Esophagus (tissue), 2 donors: ENCODE measurements around the gene BTBD7. TPM values are rescaled to one million over a fixed set of nuclear protein-coding genes. Genes with fewer than 3 reads are reported as not detected.

Experiments used
- H3K27ac ChIP-seq, 2 donors: one replicate each; pipeline ENCODE4 v1.5.1; 2013; ENCODE audit warnings: low read depth in 2 of 2, mild to moderate bottlenecking in 2 of 2, inconsistent platforms in 1 of 2, low read length in 1 of 2, moderate library complexity in 1 of 2
- H3K27me3 ChIP-seq, 2 donors: one replicate each; pipeline ENCODE4 v1.6.1; 2013; ENCODE audit warnings: low read length in 2 of 2, control low read depth in 1 of 2, mild to moderate bottlenecking in 1 of 2; ENCODE audit not compliant: insufficient read depth in 2 of 2, control insufficient read depth in 1 of 2
- H3K36me3 ChIP-seq, 2 donors: one replicate each; pipeline ENCODE4 v1.6.1; 2013; ENCODE audit warnings: low read length in 1 of 2; ENCODE audit not compliant: control insufficient read depth in 2 of 2, insufficient read depth in 2 of 2
- H3K4me1 ChIP-seq, 2 donors: one replicate each; pipeline ENCODE4 v1.6.1; 2013; ENCODE audit warnings: low read length in 1 of 2; ENCODE audit not compliant: control insufficient read depth in 2 of 2, insufficient read depth in 2 of 2
- H3K4me3 ChIP-seq, 2 donors: one replicate each; pipeline ENCODE4 v1.5.1; 2013; ENCODE audit warnings: low read length in 2 of 2, mild to moderate bottlenecking in 2 of 2, low read depth in 1 of 2, moderate library complexity in 1 of 2
- H3K9me3 ChIP-seq, 2 donors: one replicate each; pipeline ENCODE4 v1.6.1; 2013; ENCODE audit warnings: mild to moderate bottlenecking in 2 of 2, low read depth in 1 of 2, low read length in 1 of 2, moderate library complexity in 1 of 2; ENCODE audit not compliant: control insufficient read depth in 2 of 2, insufficient read depth in 1 of 2
- WGBS, 2 donors: extraction: QIAGEN DNeasy Blood & Tissue Kit; methylation state at CpG; one replicate each; pipeline ENCODE4 v1.1.7; 2013; 5-methylcytosine and 5-hydroxymethylcytosine counted together
- polyA plus RNA-seq, 2 donors: library from polyadenylated mRNA; stranded (reverse); fragments of 200-250 nt; gene quantifications; one replicate each; pipeline ENCODE4 v1.2.3, GENCODE V29; 2013
- donor health status: healthy with polysubstance abuse.
- donor health status: Bipolar disorder and iron deficiency.

The BTBD7 gene
- polyA plus RNA-seq, 2 donors = 7.7 to 10.7 TPM

GRCh38 chr14:93306812-93307211 is 26.0 kb downstream of the BTBD7 start:
- no peaks in the 10 kb centered on the region for H3K36me3 ChIP-seq
- H3K4me1 ChIP-seq = no peaks in the 10 kb centered on the region
- no peak overlapping the region for H3K4me3 ChIP-seq
- H3K27me3 ChIP-seq = no peaks in the 10 kb centered on the region
- no peaks in the 10 kb centered on the region for H3K9me3 ChIP-seq
- H3K27ac ChIP-seq = no peak overlapping the region

- peak overlapping the region in 1 of 2 donors; percentile 41 for H3K27ac ChIP-seq
- WGBS, 2 donors = 74 to 80% methylated on average over 6 of the region's 6 CpGs
Measured at GRCh38 chr14:93305725-93306418, 27.0 kb downstream of the BTBD7 start.

GRCh38 chr14:93304771-93305170 is 28.1 kb downstream of the BTBD7 start:
- no peaks in the 10 kb centered on the region for H3K27me3 ChIP-seq
- H3K36me3 ChIP-seq = no peaks in the 10 kb centered on the region
- no peak overlapping the region for H3K4me3 ChIP-seq
- no peak overlapping the region for H3K27ac ChIP-seq
- H3K4me1 ChIP-seq = no peaks in the 10 kb centered on the region
- no peaks in the 10 kb centered on the region for H3K9me3 ChIP-seq
- WGBS, 2 donors = 94 to 95% methylated on average over 1 of the region's 1 CpG

More at GRCh38 chr14:93305725-93306418, 27.0 kb downstream of the BTBD7 start:
- Histone ChIP-seq H3K9me3 (no peaks in the 10 kb centered on the region), H3K4me1 (no peaks in the 10 kb centered on the region), H3K27me3 (no peaks in the 10 kb centered on the region), H3K36me3 (no peaks in the 10 kb centered on the region), H3K4me3 (no peak overlapping the region)

- WGBS, 2 donors = 65 to 70% methylated on average over 3 of the region's 3 CpGs
- H3K27me3 ChIP-seq = no peaks in the 10 kb centered on the region
- no peaks in the 10 kb centered on the region for H3K9me3 ChIP-seq
- no peaks in the 10 kb centered on the region for H3K4me1 ChIP-seq
- H3K4me3 ChIP-seq = no peak overlapping the region
- H3K27ac ChIP-seq = no peak overlapping the region
- H3K36me3 ChIP-seq = no peaks in the 10 kb centered on the region
Measured at GRCh38 chr14:93303659-93304058, 29.2 kb downstream of the BTBD7 start.

GRCh38 chr14:93302688-93303581 is 29.9 kb downstream of the BTBD7 start:
- no peaks in the 10 kb centered on the region for H3K4me1 ChIP-seq
- no peaks in the 10 kb centered on the region for H3K27me3 ChIP-seq
- H3K4me3 ChIP-seq = no peak overlapping the region
- H3K36me3 ChIP-seq = no peaks in the 10 kb centered on the region
- H3K27ac ChIP-seq = no peak overlapping the region
- 94% methylated on average over 12 of the region's 12 CpGs for WGBS, 2 donors
- no peaks in the 10 kb centered on the region for H3K9me3 ChIP-seq

GRCh38 chr14:93301821-93302447 is 30.9 kb downstream of the BTBD7 start:
- Histone ChIP-seq H3K36me3 (no peaks in the 10 kb centered on the region), H3K4me3 (no peak overlapping the region), H3K27ac (no peak overlapping the region), H3K4me1 (no peaks in the 10 kb centered on the region), H3K9me3 (no peaks in the 10 kb centered on the region), H3K27me3 (no peaks in the 10 kb centered on the region)
- WGBS, 2 donors = 88 to 89% methylated on average over 6 of the region's 6 CpGs

- H3K9me3 ChIP-seq = no peaks in the 10 kb centered on the region
- no peak overlapping the region for H3K27ac ChIP-seq
- no peaks in the 10 kb centered on the region for H3K4me1 ChIP-seq
- 78 to 81% methylated on average over 6 of the region's 6 CpGs for WGBS, 2 donors
- H3K36me3 ChIP-seq = no peaks in the 10 kb centered on the region
- H3K27me3 ChIP-seq = no peaks in the 10 kb centered on the region
- H3K4me3 ChIP-seq = no peak overlapping the region
Measured at GRCh38 chr14:93299866-93300265, 33.0 kb downstream of the BTBD7 start.

GRCh38 chr14:93299416-93299815 is 33.4 kb downstream of the BTBD7 start:
- Histone ChIP-seq H3K9me3 (no peaks in the 10 kb centered on the region), H3K27me3 (no peaks in the 10 kb centered on the region), H3K4me1 (no peaks in the 10 kb centered on the region), H3K27ac (no peak overlapping the region), H3K36me3 (no peaks in the 10 kb centered on the region), H3K4me3 (no peak overlapping the region)
- WGBS, 2 donors = 88 to 91% methylated on average over 3 of the region's 3 CpGs

GRCh38 chr14:93295541-93296220 is 37.2 kb downstream of the BTBD7 start:
- no peaks in the 10 kb centered on the region for H3K9me3 ChIP-seq
- no peak overlapping the region for H3K4me3 ChIP-seq
- no peak overlapping the region for H3K27ac ChIP-seq
- no peaks in the 10 kb centered on the region for H3K4me1 ChIP-seq
- no peaks in the 10 kb centered on the region for H3K27me3 ChIP-seq
- peaks cover 0 to 2% of the 10 kb centered on the region in 2 donors for H3K36me3 ChIP-seq
- WGBS, 2 donors = 85 to 89% methylated on average over 6 of the region's 6 CpGs
